Activated CD4-positive, alpha-beta T cell treated with anti-CD3 and anti-CD28 coated beads, Interleukin-2, amount 50 U/mL, for 24 hours (primary cell): Measurements from ENCODE around the gene CTU2.

ENCODE experiments used
- DNase-seq, 2 donors: peaks; one replicate each; pipeline ENCODE4 v3.0.0-alpha.2; 2020; ENCODE audit warnings: low read depth in 1 of 2, low spot score in 1 of 2

Gene CTU2

DNA sequence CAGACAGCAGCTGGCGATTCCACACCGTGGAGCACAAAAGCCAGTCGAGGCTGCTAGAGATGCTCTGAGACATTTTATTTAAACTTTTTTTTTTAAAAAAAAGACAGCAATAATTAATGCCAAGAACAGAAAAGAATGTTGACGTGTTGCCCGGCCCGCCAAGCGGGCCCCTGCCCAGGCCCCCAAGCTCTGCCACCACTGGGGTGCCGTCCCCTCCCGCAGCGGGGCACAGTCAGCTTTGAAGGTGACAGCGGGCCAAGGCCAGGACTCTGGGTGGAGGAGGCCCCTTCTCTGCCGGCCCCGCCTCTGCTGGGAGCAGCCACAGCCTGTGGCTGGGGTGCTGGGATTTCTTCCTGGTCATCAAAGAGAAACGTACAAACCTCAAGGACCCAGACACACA, 9.9 kb upstream of the CTU2 start:
- DNase-seq, result no peak

- DNase-seq, result no peak
Measured at GRCh38 chr16:88697116-88697830, 9.0 kb upstream of the CTU2 start.

GRCh38 chr16:88697831-88698615, 8.3 kb upstream of the CTU2 start:
- DNase-seq, result no peak

- DNase-seq, result no peak
Measured at GRCh38 chr16:88698646-88699045, 7.7 kb upstream of the CTU2 start.

DNA sequence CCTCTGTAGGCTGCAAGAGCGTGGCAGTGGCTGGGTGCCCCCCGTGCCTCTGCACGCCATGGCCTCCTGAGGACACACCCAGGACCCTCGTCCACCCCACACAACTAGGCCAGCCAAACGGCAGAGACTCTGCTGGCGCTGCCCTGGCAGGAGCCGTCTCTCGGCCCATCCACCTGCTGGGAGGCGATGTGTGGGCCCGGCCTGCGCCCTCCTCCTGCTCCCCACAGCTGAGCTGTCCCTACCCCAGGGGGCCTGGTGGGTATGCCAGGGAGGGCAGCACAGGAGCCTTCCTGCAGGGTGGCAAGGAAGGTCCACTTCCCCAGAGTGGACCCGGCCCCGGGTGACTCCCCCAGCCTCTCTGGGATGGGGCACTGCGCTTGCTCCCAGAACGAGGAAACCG, 7.1 kb upstream of the CTU2 start:
- DNase-seq, result no peak

GRCh38 chr16:88700322-88700635, 6.0 kb upstream of the CTU2 start:
- DNase-seq, result no peak

DNA sequence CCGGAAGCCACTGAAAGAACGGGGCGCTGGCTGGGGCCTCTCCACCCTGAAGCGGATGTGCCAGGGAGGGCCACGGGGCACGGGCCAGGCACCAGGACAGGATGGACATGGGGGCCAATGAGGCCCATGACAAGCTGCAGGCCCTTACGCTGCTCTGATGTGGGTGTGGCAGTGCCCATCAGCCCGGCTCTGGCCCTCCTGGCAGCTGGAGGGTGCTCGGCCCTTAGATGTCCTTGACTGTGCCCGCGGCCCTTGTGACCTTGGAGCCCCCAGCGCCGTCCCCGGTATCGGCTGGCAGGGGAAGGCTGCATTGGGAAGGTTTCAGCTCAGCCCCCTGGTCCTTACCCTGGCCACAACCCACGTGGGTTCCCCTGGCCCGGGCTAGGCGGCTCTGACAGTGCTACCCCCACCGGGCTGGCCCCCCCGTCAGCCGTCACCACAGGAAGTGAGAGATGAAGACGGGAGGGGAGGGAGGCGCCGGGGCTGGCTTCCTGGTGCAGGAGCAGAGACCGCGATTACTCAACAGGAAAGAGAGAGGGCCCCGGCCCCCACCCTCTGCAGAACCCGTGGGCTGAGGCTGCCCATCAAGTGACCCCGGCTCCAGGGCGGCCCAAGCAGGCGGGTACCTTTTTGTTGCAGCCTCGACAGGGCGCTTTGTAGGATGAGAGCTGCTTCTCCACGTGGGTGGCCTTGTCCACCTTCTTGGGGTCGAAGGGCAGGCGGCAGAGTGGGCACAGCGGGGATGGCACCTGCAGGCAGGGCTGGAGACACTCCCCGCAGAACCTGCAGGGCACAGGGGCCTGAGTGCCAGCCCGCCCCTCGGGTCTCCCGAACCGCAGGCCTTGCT, 5.4 kb upstream of the CTU2 start:
- DNase-seq, result peak; percentile 81 to 94

- DNase-seq, result no peak
Measured at GRCh38 chr16:88701581-88702370, 4.5 kb upstream of the CTU2 start.

DNA sequence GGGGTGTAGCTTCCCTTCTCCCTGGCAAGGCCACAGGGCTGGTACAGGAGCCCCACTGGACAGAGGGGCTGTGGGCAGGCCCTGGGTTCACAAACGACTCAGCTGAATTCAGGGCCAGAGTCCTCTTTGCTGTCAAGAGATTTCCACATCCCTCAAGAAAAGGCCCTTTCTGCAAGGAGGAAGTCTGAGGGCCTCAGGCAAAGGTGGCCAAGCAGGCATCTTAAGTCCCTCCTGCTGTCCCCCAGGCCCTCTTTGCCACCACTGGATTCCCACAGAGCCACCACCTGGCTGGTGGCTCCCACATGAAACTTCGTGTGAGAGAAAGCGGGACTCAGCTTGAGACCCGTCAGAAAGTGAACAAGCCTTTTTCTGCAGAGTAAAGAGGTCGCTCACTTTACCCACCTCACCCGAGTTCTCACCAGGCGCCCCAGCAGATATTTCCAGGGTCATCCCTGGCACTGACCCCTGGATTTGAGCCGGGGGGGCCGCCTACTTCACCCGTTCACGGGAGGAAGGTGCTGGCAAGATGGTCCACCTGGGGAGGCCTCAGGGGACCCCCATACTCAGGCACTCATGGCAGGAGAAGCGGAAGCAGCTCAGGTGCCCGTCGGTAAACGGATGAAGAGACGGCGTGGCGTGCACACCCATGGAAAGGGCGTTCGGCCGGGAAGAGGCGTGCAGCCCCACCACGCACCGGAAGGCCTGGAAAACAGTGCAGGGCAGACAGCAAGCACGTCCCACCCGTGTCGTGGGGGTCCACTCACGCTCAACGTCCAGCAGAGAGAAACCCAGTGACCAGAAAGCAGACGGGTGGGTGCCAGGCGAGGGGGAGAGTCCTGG, 3.7 kb upstream of the CTU2 start:
- DNase-seq, result no peak

DNA sequence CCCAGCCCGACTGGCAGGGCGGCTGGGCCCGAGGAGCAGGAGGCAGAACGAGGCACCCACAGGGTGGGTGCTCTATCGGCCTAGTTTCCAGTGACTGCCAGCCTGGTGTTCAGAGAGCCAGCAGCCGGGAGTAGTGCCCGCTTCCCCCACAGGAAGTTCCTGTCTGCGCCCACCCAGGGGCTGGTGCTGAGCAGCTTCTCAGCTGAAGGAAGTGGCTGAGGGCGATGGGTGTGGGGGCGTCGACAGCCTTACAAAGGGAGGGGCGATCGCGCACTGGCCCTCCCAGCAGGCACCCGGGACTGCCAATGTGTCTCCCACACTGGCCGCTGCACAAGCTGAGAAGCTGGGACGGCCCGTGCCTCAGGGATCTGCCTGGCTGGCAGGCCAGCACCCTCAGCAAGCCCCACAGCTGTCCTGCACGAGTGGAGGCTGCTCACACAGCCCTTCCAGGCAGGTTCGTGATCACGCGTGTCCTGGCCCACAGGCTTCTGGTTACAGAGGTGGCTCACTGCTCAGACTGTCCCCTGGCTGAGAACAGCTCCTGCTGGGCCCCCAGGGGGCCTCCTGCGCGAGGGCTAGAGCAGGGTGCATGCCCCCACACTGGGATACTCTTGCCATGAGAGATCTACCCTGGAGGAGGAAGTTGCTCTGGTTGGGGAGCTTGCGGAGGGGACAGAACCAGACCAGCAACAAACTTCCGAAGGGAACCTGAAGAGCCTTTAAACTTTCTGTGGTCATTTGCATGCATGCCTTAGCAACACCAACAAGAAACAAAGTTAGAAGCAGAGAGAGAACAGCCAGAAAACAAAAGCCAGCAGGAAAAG, 2.6 kb upstream of the CTU2 start:
- DNase-seq, result peak in 1 of 2 donors; percentile 43

GRCh38 chr16:88705076-88705684, 1.1 kb upstream of the CTU2 start:
- no peak for DNase-seq

GRCh38 chr16:88705801-88706228, 488 bp upstream of the CTU2 start:
- DNase-seq, result no peak

DNA sequence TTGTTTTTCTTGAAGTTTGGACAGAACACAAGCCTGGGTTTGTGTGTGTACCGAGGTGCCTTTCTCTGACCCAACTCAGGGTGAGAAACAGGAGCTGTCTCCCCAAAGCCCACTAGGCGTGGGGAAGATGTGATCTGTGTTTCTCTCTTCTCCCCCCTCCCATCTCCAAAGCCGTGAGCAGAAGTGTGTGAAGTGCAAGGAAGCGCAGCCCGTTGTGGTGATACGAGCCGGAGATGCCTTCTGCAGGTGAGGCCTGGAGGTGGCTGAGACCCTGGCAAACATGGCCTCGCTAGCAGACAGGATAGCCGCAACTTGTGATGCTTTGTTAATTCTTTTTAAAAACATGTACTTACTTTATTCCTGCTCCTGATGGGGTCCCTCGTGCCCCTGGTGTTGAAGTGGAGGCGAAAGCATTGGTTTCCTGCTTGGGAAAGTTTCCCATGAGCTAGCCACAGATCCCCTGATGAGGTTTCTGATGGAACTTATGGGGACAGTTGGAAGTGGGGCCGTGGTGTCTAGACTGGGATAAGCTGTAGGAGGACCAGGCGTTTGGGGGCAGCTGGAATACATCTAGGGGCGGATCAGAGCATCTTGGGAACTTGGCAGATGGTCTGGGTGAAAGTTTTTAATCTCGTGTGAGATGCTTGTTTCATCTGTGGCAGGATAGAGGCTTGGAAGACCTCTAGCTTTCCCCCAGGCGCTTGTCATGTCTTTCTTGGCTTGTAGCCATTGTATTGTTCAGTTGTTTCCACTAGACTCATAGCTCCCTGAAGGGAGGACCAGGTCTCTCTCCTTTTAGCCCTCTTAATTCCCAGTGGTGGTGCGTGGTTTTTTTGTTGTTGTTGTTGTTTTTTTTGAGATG, 893 bp downstream of the CTU2 start:
- DNase-seq, result no peak

- DNase-seq, result no peak
Measured at GRCh38 chr16:88710556-88710955, 4.3 kb downstream of the CTU2 start.

DNA sequence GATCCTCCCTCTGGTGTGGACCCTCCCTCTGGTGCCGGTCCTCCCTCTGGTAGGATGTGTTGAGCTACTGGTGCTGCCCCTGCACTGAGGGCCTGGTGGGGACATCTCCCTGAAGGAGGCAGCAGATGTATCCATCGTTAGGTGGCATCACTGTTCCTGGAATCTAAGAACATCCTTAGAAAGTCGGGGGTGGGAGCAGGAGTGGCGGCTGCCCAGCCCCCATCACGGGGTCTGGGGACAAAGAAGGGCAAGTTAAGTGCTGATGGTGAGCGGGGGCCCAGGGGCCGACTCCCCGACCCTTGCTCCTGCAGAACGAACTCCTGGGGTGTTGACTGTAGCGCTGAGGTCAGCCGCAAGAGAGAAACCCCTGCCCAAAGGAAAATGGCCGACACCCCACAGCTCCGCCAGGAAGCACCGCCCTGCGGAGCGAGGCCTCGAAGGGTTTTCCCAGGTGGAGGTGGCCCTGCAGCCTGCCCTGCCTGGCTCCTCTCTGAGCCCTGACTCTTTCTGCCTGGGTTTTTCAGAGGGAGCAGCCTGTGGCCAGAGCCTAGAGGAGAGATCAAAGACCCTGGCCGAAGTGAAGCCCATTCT, 5.5 kb downstream of the CTU2 start:
- no peak for DNase-seq

- DNase-seq, result no peak
Measured at GRCh38 chr16:88712362-88712979, 6.2 kb downstream of the CTU2 start.

- DNase-seq, result no peak
Measured at GRCh38 chr16:88713054-88713453, 6.8 kb downstream of the CTU2 start.
